PC-9 (cell line): Measurements from ENCODE around the gene ARHGEF17.

ENCODE experiments used
- CTCF ChIP-seq: fragments of 200-600 bp; sonication (generic); conservative IDR thresholded peaks from 2 replicates; pipeline ENCODE4 v1.6.1; 2017; ENCODE audit warnings: mixed run types, antibody characterized with exemption, mild to moderate bottlenecking, moderate library complexity
- EZH2 ChIP-seq: fragments of 200-600 bp; sonication (generic); IDR thresholded peaks from 2 replicates; pipeline ENCODE4 v1.8.0; 2017; ENCODE audit warnings: antibody characterized with exemption, low read depth

DNA sequence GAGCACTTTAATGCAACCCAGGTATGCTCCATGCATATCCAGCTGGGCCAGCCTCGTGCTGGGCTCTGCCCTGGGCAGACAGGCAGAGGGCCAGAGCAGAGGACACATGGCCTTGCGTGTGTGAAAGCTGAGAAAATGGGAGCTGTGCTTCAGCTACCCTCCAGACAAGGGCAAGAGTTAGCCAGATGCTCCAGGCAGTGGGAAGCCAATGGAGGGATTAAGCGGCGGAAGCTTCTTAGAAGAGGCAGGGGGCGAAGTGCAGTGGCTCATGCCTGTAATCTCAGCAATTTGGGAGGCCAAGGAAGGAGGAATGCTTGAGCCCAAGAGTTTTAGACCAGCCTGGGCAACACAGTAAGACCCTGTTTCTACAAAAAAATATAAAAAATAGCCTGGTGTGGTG is 9.8 kb upstream of the ARHGEF17 start:
- TF ChIP-seq CTCF (no peak), EZH2 (no peak)
